HG02763 (cell line): ENCODE measurements around the gene BICDL2.

Source experiments
- ATAC-seq: cut with Tn5 transposase; IDR thresholded peaks from one replicate; pipeline ENCODE4 v1.9.1; 2021; ENCODE audit warnings: mild to moderate bottlenecking, moderate library complexity; ENCODE audit not compliant: unreplicated experiment

Gene BICDL2

DNA sequence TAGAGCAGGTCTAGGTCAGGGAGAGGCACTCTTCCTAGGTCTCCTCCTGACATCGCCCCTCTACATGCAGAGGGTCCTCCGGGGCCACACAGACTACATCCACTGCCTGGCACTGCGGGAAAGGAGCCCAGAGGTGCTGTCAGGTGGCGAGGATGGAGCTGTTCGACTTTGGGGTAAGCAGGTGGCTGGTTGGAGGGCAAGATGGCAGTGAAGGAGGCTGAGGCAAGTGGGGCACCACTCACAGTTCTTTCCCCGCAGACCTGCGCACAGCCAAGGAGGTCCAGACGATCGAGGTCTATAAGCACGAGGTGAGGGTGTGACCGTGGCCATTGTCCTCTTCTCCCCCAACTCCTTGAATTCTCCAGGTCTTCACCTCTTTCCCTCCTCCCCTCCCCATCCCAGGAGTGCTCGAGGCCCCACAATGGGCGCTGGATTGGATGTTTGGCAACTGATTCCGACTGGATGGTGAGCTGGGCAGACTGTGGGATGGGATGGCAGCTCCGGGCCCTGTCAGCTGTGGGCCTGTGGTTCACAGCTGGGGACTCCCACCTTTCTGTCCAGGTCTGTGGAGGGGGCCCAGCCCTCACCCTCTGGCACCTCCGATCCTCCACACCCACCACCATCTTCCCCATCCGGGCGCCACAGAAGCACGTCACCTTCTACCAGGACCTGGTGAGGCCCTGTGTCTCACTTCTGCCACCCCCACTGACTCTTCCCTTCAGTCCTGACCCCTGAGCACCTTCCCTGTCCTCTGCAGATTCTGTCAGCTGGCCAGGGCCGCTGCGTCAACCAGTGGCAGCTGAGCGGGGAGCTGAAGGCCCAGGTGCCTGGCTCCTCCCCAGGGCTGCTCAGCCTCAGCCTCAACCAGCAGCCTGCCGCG is 9.9 kb downstream of the BICDL2 start:
- no peak for ATAC-seq

DNA sequence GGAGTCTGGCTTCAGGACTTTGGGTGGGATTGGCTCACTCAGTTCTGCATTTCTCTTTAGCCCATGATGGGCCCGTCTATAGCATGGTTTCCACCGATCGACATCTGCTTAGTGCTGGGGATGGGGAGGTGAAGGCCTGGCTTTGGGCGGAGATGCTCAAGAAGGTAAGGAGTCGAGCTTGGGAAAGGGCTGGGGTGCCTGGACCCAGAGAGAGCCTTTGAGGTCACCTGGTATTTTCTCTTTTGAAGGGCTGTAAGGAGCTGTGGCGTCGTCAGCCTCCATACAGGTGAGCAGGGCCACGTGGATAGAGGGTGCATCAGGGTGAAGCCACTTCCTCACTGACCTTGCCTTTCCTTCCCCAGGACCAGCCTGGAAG is 10.8 kb downstream of the BICDL2 start:
- no peak for ATAC-seq

DNA sequence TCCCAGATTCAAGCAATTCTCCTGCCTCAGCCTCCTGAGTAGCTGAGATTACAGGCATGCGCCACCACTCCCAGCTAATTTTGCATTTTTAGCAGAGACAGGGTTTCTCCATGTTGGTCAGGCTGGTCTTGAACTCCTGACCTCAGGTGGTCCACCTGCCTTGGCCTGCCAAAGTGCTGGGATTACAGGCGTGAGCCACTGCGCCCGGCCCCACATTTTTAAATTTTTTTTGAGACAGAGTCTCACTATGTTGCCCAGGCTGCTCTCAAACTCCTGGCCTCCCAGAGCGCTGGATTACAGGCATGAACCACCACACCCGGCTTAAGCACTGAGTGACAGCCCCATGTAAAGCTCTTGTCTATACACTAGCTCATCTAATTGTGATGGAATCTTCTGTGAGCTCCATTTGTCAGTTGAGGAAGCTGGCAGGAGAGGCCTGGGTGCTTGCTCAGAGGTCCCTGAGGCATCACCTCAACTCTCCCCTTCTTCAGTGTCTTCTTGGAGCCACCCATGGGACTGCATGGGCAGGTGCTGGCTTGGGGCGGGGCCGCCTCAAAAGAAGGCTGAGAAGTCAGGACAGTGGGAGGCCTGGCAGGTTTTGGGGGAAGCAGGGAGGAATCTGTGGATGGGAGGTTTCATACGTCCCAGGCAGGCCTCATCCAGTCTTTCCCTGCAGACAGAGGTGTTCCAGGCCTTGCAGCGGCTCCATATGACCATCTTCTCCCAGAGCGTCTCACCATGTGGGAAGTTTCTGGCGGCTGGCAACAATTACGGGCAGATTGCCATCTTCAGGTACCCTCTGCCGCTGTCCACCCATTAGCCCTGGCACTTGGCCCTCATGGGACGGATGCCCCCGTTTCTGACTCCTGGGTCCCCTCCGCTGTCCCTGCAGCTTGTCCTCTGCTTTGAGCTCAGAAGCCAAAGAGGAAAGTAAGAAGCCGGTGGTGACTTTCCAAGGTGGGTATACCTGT is 11.4 kb downstream of the BICDL2 start:
- no peak for ATAC-seq

DNA sequence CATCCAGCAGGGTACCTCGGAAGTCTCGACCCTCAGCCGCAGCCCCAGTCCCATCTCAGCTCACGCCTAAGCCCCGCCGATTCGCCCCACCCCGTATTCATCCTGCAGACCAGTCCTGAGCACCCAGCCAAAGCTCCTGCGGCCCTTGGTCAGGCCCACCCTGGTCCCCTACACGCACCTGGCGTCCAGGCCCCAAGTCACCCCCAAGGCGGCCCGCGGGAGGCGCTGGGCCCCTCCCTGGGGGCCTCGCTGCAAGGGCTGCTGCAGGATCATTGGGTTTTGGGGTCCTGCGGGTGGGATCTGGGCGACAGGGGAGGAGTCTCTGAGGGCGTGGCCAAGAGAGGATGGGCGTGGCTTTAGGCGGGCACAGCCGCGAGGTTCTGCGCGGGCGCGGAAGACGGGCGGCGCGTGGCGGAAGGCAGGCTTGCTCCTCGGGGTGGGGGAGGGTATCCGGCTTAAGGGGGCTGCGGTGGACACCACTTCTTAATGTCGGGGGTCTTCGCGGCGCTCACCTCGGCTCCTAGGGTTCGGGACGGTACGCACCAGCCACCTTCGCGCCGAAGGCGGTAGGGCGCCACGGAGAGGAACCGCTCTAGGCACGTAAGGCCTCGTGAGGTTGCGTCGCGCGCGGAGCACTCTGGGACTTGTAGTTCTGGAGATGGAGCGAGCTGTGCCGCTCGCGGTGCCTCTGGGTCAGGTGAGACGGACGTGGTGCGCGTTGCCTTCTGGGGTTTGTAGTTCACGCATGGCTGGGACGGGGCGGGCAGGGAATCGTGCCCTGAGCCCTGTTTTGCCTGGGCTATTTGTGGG is 12.9 kb downstream of the BICDL2 start, which contains the start of the genes HCFC1R1 and THOC6:
Gene HCFC1R1, minus strand, starts transcription at position 274 of the 810 bp plus-strand sequence. Its CDS starts 1 bp downstream, at position 273.
Gene THOC6, plus strand, starts transcription at position 367 of the 810 bp plus-strand sequence. Its CDS starts 292 bp downstream, at position 659.
- peak; percentile 69 for ATAC-seq

DNA sequence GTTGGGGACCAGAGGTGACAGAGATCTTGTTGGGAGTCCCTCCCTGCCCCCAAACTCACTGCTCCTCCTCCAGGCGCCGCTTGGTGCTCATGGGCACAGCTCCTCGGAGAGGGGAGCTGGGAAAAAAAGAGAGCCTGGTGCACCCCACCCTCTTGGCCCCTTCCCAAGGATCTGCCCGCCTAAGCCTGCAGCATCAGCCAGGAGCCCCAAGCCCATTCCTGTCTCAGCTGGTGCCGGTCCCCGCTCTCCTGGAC is 13.4 kb downstream of the BICDL2 start:
- no peak for ATAC-seq

DNA sequence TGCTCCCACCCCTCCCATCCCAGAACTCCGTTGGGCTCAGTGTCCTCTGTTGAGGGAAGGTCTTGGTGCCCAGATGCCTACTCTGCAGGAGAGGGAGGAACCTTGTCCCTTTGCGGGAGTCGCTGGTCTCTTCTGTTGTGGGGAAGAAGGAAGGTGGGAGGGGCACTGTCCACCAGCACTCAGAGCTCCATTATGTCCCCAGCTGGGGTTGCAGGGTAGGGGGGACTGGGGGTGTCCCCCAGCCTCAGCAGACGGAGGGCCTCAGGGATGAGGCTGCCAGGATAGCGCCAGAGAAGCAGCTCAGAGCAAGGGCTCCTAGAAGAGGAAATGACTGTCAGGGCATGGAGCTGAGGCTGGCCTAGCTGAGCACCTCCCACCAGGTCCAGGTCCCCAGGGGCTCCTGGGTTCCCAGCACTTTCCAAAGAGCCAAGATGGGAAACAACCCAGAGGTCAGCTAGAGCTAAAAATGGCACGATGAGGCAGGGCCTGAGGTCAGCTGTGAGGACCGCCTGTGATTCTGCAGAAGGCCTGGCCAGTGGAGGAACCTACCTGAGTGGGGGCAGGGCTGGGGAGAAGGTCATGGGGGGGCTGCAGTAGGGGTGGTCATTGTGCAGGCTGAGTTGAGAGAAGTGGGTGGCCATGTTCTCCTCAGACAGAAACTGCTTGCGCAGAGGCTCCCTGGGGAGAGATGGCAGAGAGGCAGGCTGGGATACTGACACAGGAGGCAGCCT is 13.9 kb downstream of the BICDL2 start:
- ATAC-seq = no peak

DNA sequence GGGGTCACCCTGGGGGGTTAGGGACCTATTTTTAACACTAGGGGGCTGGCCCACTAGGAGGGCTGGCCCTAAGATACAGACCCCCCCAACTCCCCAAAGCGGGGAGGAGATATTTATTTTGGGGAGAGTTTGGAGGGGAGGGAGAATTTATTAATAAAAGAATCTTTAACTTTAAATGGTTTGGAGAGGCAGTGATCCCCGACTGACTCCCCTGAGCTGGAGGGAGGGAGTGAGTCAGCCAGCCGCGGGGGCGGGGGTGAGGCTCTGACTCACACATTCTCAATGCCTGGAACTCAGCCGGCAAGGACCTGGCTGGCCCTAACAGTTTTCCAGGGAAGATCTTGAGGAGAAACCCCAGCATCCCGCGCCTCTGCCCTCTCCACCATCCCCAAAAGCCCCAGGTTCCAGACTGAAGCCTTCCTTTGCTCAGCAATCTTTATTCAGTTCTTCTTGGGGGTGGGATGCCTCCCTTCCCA is 14.5 kb downstream of the BICDL2 start:
- ATAC-seq = no peak

DNA sequence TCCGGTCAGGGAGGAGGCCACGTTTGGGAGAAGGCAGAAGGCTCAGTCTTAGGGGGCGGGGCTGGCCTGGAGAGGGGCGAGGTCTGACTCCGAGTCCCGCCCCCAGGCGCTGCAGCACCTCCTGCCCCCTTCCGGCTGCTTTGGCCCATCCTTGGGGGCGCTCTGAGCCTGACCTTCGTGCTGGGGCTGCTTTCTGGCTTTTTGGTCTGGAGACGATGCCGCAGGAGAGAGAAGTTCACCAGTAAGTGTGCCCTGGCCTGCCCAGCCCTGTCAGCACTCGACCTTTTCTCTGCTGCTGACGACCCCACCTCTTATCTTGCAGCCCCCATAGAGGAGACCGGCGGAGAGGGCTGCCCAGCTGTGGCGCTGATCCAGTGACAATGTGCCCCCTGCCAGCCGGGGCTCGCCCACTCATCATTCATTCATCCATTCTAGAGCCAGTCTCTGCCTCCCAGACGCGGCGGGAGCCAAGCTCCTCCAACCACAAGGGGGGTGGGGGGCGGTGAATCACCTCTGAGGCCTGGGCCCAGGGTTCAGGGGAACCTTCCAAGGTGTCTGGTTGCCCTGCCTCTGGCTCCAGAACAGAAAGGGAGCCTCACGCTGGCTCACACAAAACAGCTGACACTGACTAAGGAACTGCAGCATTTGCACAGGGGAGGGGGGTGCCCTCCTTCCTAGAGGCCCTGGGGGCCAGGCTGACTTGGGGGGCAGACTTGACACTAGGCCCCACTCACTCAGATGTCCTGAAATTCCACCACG is 15.1 kb downstream of the BICDL2 start:
- no peak for ATAC-seq

DNA sequence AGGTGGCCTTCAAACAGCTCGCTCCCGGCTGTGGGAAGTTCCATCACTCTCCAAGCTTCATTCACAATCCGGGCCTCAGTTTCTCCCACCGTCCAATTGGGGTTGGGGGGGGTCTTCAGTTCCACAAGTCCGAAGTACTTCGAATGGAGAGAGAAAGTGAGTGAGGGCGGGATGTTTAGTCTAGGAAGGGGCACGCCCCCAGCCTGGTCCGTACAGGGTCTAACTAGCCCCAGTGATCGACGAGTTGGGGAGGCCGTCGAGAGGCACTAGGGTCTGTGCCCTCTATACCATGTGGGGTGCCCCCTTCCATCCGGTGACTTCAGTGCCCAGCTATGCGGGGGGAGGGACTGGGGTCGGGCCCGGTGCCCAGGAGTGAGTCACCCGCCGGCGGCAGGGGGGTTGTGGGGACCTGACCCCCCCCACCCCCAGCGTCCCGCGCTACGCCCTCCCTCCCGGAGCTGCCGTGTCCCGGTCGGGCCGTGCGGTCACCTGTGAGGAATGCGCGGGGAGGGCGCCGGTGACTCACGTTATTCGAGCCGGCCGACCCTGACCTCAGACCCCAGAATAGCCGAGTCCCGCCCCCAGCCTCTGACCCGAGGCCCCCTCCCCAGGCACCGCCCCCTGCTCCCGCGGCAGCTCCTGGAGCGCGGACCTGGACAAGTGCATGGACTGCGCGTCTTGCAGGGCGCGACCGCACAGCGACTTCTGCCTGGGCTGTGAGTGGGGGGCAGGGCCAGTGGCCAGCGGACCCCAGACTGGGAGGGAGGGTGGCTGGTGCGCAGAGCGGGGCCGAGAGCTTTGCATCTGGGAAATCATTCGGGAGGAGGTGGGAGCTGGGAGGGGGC is 15.9 kb downstream of the BICDL2 start:
- no peak for ATAC-seq

DNA sequence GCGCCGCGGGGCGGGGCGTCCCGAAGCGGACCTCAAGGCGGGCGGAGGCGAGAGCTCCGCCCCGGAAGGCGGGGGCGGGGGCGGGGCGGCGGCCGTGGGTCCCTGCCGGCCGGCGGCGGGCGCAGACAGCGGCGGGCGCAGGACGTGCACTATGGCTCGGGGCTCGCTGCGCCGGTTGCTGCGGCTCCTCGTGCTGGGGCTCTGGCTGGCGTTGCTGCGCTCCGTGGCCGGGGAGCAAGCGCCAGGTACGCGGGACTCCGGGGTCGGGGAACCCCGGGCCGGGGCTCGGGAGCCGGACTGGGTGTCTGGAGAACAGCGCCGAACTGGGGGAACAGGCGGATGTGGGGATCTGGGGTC is 16.5 kb downstream of the BICDL2 start, which contains the start of gene TNFRSF12A:
Gene TNFRSF12A, plus strand, starts transcription at position 122 of the 357 bp plus-strand sequence. Its CDS starts 30 bp downstream, at position 152.
- no peak for ATAC-seq

DNA sequence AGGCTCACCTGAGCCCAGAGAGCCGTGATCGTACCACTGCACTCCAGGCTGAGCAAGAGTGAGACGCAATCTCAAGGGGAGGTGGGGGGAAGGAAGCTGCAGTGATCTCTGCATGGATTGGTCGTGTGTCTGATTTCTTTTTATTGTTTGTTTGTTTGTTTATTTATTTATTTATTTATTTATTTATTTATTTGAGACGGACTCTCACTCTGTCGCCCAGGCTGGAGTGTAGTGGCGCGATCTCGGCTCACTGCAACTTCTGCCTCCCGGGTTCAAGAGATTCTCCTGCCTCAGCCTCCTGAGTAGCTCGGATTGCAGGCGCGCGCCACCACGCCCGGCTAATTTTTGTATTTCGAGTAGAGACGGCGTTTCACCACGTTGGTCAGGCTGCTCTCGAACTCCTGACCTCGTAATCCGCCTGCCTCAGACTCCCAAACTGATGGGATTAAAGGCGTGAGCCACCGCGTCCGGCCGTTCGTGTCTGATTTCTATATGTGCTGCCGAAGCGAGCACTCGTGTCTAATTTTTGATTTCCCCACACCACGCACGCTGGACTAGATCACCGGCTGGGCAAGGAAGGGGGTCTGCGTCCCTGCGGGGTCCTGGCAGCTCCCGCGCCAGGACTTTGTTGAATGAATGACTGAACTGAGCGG is 17.0 kb downstream of the BICDL2 start:
- ATAC-seq = no peak

DNA sequence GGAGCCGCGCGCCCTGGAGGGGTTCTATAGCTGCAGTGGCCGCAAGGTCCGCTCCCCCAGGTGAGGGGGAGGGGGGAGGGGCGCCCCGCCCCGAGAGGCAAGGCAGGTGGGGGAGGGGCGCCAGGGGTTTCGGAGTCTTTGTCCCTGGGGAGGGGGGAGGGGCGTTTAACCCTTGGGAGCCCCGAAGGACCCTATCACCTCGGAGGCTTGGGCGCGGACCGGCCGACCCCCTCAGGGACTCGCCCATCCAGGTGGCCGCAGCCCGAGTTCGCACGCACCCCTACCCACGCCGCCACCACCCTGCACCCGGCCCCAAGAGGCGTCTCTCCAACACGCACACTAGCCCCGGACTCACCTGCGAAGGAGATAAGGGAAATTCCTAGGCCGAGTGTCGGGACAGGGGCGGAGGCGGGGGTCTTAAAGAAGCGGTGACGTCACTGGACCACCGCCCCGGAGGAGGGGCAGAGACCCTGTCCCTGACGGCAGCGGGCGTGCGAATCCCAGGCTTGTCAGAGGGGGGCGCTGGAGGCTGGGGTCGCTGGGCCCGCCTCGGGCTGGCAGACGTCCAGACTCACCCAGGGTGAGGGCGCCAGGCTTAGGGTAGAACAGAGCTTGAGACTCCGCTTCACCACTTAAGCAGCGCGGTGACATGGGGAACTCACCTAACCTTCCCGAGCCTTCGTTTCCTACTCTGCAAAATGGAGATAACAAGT is 18.8 kb downstream of the BICDL2 start, which contains the start of gene CLDN6:
Gene CLDN6, minus strand, starts transcription at position 390 of the 713 bp plus-strand sequence. CDS start 2,162 bp downstream, outside the sequence.
- no peak for ATAC-seq

DNA sequence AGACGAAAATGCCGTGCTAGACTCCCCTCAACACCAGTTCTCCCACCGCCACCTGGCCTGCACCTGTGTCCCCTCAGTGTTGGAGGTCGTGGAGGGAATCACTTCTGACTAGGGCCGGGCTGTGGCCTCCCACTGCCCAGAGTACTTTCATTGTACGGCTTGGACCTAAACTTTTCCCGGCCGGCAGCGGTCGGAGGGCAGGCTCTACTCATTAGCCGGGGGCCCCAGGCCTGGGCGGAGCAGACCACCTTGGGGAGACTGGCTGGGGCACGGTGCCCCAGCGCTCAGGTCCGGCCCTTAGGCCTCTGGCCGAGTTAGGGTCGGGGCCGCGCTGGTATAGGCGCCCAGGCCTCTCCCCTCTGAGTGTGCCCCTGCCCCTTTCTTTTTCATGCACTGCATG is 19.4 kb downstream of the BICDL2 start:
- no peak for ATAC-seq

DNA sequence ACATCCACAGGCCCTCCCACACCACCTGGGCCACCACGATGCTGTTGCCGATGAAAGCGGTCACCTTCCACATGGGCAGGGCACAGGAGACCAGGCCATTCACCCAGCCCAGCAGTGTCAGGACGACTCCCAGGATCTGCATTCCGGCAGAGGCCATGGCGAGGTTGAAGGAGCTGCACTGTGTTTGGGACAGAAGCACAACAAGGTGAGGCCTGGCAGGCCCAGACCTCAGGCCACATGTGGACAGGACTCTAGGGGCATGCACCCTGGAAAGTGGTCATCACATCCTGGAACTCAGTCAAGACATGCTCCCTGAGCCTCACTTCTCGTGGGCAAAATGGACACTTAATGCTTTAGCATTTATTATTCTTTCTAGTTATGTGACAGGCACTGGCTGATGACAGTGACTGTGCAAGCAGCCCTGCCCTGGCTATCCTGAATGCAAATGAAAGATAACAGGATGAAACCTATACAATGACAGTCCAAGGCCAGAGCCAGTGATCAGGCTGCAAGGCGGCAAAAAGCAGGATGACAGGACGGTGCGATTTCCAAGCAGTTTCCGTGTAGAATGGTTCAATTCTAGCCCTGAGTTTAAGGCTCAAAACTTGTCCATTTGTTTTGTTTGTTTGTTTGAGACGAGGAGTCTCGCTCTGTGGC is 20.8 kb downstream of the BICDL2 start:
- ATAC-seq = no peak

DNA sequence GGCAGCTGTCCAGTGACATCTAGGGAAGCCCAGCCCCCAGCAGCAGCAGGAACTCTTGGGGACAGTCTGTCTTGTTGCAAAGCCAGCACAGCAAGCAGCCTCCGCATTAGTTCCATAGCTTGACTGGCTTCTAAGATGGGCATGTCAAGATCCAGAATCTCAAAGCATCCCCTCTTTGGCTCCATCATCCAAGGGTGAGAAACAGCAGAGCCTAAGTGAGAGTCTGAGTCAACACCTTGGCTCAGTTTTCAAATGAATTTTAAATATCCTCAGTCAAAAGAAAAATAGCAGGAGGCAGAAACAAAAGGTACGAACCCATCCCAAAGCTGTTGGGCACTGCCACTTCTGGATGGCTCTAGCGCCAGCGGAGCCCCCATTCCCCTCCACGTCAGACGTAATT is 21.8 kb downstream of the BICDL2 start:
- ATAC-seq = no peak

DNA sequence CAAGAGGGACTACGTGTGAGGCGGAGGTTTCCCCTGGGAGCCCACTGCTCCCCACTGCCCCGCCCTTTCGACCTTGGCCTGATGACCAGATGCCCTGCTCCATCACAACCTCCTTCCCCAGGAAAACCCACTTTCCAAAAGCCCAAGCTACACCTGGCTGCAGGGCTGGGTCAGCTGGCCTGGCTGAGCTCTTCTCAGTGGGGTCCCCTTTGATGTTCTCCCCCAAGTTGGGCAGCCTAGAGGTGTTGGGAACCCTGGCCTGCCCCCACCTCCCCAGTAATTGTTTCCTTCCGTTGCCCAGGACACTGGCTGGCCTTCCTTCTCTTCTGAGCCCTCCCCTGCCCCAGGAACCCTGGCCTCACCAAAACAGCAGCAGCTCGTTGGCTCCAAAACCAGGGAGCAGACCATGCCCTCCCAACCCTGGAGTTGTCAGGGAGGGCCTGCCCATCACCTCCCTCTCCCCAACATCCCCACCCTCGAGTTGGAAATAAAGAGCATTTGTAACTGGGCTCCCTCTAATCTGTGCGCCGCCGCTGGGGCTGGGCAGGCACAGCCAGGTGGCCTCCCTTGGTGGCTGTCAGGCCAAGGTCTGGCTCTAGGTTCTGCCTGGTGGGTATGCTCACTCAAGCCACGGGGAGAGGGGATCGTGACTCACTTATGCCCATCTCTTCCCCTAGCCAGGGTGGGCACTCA is 22.6 kb downstream of the BICDL2 start:
- no peak for ATAC-seq
